Sigmoid colon (tissue), 7 donors: ENCODE data around the gene UST. TPM values are rescaled to one million over a fixed set of nuclear protein-coding genes. Genes with fewer than 3 reads are reported as not detected.

Source experiments
- DNase-seq: peaks from one replicate; pipeline ENCODE4 v3.0.0-alpha.2; 2019
- H3K27ac ChIP-seq, 4 donors: fragments of 200-600 bp; sonication (generic); one replicate each; pipeline ENCODE4 v1.5.1; 2016 to 2019; ENCODE audit warnings: mild to moderate bottlenecking in 1 of 4
- H3K27me3 ChIP-seq, 3 donors: fragments of 200-600 bp; sonication (generic); one replicate each; pipeline ENCODE4 v1.5.1; 2019; ENCODE audit warnings: mild to moderate bottlenecking in 1 of 3
- H3K36me3 ChIP-seq, 4 donors: fragments of 200-600 bp; sonication (generic); one replicate each; pipeline ENCODE4 v1.5.1; 2016 to 2019
- H3K4me1 ChIP-seq, 4 donors: fragments of 200-600 bp; sonication (generic); one replicate each; pipeline ENCODE4 v1.5.1; 2017 to 2019
- H3K4me3 ChIP-seq, 4 donors: fragments of 200-600 bp; sonication (generic); one replicate each; pipeline ENCODE4 v1.5.1; 2017 to 2019; ENCODE audit warnings: mild to moderate bottlenecking in 2 of 4, moderate library complexity in 1 of 4
- H3K9me3 ChIP-seq, 4 donors: fragments of 200-600 bp in 3 of 4; sonication (generic) in 3 of 4; one replicate each; pipeline versions ENCODE4 v1.5.1 to v1.6.1; 2013 to 2019
- EP300 ChIP-seq, 4 donors: sonication (generic); formaldehyde crosslinking; IDR thresholded peaks; one replicate each; pipeline ENCODE4 v1.6.1; 2017; ENCODE audit warnings: antibody characterized with exemption in 4 of 4
- POLR2A ChIP-seq, 2 donors: fragments of 450-650 bp; IDR thresholded peaks; one replicate each; pipeline ENCODE4 v1.6.1; 2016; ENCODE audit warnings: antibody characterized with exemption in 2 of 2, mild to moderate bottlenecking in 2 of 2, moderate library complexity in 2 of 2
- POLR2AphosphoS5 ChIP-seq, 4 donors: sonication (generic); formaldehyde crosslinking; IDR thresholded peaks; one replicate each; pipeline ENCODE4 v1.6.1; 2017; ENCODE audit warnings: antibody characterized with exemption in 4 of 4
- WGBS, 2 donors: extraction: QIAGEN DNeasy Blood & Tissue Kit; methylation state at CpG; one replicate each; pipeline ENCODE4 v1.1.7; 2013; 5-methylcytosine and 5-hydroxymethylcytosine counted together
- intact Hi-C: fragments of 100-400 bp; cut with DNase I; formaldehyde crosslinking; loops from one replicate; pipeline ENCODE4 v1.15.1; 2023
- polyA plus RNA-seq, 3 donors: library from polyadenylated mRNA; stranded (reverse); fragments of 200-250 nt; gene quantifications; one replicate each; pipeline ENCODE4 v1.2.3, GENCODE V29; 2013
- total RNA-seq, 4 donors: library from RNA; depleted of rRNA; stranded (reverse); fragments of >200 nt; gene quantifications; one replicate each; pipeline ENCODE4 v1.1.0, GENCODE V29; 2016
- TF ChIP-seq, protein P1 (sequence below), 4 experiments: fragments of 450-650 bp in 3 of 4; fragments of 200-600 bp in 1 of 4; IDR thresholded peaks; one replicate each; pipeline ENCODE4 v1.5.1; 2016 to 2019; ENCODE audit warnings: antibody characterized with exemption in 4 of 4, mild to moderate bottlenecking in 3 of 4, moderate library complexity in 2 of 4
- donor health status: healthy with polysubstance abuse.
- donor health status: Bipolar disorder and iron deficiency.
- donor health status: healthy.

Gene UST
- total and polyA plus RNA-seq, 7 donors: 0.46 to 35.2 (median 21.8) TPM

DNA sequence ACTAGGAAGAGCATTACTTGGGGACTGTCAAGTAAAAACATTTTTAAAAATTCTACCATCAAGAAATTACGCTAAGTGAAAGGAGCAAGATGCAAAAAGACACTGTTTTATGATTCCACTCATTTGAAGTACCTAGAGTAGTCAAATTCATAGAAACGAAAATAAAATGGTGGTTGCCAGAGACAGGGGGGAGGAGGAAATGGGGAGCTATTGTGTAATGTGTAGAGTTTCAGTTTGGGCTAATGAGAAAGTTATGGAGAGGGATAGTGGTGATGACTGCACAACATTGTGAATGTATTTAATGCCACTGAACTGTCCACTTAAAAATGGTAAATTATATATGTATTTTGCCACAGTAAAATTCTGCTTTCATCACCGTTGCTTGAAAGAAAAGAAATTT is 83.8 kb downstream of the UST start:
- Histone ChIP-seq H3K4me3 (no peak overlapping the region), H3K36me3 (no peaks in the 10 kb centered on the region), H3K4me1 (peaks cover 0 to 28% (median 13%) of the 10 kb centered on the region in 4 donors), H3K9me3 (no peaks in the 10 kb centered on the region), H3K27ac (no peak overlapping the region), H3K27me3 (no peaks in the 10 kb centered on the region)
- no peak for TF ChIP-seq EP300 (IDR thresholded peaks at IDR 0.05)
- DNase-seq: no peak
- WGBS, 2 donors: 76 to 79% methylated on average over 3 of the region's 3 CpGs
- intact Hi-C loops: no loop called here

DNA sequence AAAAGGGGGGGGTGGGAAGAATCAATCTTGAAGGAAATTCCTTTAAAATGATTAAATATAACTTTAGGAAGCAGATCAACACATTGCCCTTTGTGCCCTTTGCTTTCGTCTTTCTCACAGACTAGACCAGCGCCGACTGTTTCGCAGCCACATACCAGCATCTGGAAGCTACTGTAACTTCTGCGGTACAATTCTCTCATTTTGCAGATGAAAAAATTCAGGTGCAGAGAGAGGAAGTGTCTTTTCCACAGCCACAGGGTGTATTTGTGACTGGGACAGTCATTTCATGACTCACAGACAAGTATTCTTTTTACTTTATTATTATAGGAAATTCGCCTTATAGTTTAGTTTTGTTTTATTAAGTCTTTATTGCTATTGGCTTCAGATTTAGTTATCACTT is 84.2 kb downstream of the UST start:
- Histone ChIP-seq H3K4me3 (no peak overlapping the region), H3K9me3 (no peaks in the 10 kb centered on the region), H3K27ac (no peak overlapping the region), H3K27me3 (no peaks in the 10 kb centered on the region), H3K4me1 (peaks cover 0 to 32% (median 16%) of the 10 kb centered on the region in 4 donors), H3K36me3 (no peaks in the 10 kb centered on the region)
- TF ChIP-seq POLR2AphosphoS5 (IDR thresholded peaks at IDR 0.05): no peak
- TF ChIP-seq EP300 (IDR thresholded peaks at IDR 0.05): no peak
- no peak for DNase-seq
- WGBS, 2 donors: 72 to 87% methylated on average over 6 of the region's 6 CpGs
- intact Hi-C loops: no loop called here

DNA sequence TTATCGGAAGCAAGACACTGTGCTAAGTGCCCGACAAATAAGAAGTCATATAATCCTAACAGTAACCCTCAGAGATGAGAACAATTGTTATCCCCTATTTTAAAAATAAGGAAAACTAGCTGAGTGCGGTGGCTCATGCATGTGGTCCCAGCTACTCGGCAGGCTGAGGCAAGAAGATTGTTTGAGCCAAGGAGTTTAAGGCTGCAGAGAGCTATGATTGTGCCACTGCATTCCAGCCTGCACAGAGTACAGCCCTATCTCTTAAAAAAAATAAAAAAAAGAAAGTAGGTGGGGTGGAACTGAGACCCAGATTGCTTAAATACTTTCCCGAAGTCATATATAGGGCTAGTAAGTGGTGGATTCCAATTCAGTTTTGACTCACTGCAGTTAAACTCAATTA is 84.7 kb downstream of the UST start:
- H3K4me1 ChIP-seq: peaks cover 0 to 35% (median 18%) of the 10 kb centered on the region in 4 donors
- no peak overlapping the region for H3K27ac ChIP-seq
- no peaks in the 10 kb centered on the region for H3K36me3 ChIP-seq
- TF ChIP-seq, protein P1, sequence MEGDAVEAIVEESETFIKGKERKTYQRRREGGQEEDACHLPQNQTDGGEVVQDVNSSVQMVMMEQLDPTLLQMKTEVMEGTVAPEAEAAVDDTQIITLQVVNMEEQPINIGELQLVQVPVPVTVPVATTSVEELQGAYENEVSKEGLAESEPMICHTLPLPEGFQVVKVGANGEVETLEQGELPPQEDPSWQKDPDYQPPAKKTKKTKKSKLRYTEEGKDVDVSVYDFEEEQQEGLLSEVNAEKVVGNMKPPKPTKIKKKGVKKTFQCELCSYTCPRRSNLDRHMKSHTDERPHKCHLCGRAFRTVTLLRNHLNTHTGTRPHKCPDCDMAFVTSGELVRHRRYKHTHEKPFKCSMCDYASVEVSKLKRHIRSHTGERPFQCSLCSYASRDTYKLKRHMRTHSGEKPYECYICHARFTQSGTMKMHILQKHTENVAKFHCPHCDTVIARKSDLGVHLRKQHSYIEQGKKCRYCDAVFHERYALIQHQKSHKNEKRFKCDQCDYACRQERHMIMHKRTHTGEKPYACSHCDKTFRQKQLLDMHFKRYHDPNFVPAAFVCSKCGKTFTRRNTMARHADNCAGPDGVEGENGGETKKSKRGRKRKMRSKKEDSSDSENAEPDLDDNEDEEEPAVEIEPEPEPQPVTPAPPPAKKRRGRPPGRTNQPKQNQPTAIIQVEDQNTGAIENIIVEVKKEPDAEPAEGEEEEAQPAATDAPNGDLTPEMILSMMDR (IDR thresholded peaks at IDR 0.05): no peak
- no peak for TF ChIP-seq POLR2AphosphoS5 (IDR thresholded peaks at IDR 0.05)
- TF ChIP-seq POLR2A (IDR thresholded peaks at IDR 0.05): no peak
- no peak for TF ChIP-seq EP300 (IDR thresholded peaks at IDR 0.05)
- no peaks in the 10 kb centered on the region for H3K9me3 ChIP-seq
- 77 to 79% methylated on average over 5 of the region's 5 CpGs for WGBS, 2 donors
- H3K4me3 ChIP-seq: no peak overlapping the region
- no peaks in the 10 kb centered on the region for H3K27me3 ChIP-seq
- intact Hi-C loops: no loop called here
- no peak for DNase-seq

DNA sequence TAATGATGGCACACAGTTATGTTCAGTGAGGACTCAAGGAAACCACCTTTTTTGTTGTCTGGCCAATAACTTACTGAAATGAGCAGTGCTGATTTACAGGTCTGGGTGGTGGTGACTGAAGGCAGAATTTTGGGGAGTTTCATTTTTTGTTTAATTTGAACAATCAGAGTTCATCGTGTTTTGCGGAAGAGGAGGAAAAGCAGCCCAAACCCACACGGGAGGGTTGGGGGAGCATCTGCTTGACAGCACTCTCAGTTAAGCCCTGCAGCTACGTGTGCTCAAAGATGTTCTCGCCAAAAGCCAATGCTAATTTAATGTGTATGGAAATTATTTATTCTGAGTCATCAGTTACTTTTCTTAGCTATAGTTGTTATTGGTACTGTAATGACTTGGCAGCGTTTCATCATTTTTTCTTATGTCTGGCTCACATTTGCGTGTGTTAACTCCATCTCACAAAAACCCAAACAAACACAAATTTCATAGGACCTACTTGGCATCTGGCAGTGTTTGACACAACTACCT is 89.2 kb downstream of the UST start:
- Histone ChIP-seq H3K27me3 (no peaks in the 10 kb centered on the region), H3K27ac (no peak overlapping the region), H3K36me3 (no peaks in the 10 kb centered on the region), H3K4me1 (peaks cover 0 to 28% (median 20%) of the 10 kb centered on the region in 4 donors), H3K9me3 (no peaks in the 10 kb centered on the region), H3K4me3 (no peak overlapping the region)
- WGBS, 2 donors: 64 to 70% methylated on average over 7 of the region's 7 CpGs
- intact Hi-C loops: no loop called here
- no peak for TF ChIP-seq POLR2A (IDR thresholded peaks at IDR 0.05)
- no peak for TF ChIP-seq EP300 (IDR thresholded peaks at IDR 0.05)
- no peak for TF ChIP-seq POLR2AphosphoS5 (IDR thresholded peaks at IDR 0.05)
- TF ChIP-seq, protein P1 (IDR thresholded peaks at IDR 0.05): no peak
- no peak for DNase-seq

DNA sequence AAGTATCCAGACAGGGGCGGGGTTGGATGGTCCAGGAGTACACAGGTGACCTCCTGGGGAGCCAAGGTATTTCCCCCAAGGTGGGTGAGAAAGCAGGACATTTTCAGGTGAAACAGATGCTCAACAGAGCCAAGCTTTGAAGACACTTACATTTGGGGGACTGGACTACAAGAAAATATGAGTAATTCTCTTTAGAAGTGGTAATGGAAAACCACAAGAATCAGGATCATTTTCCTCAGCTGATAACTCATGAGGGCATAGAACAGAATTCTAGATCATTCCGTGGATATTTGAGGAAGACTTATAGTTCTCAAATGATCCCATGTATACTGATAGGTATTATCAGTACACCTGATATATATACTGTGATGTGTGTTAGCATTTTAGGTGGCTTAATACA is 89.9 kb downstream of the UST start:
- H3K36me3 ChIP-seq: no peaks in the 10 kb centered on the region
- 91 to 93% methylated on average over 2 of the region's 2 CpGs for WGBS, 2 donors
- TF ChIP-seq, protein P1 (IDR thresholded peaks at IDR 0.05): no peak
- TF ChIP-seq POLR2A (IDR thresholded peaks at IDR 0.05) (no peak), EP300 (IDR thresholded peaks at IDR 0.05) (no peak), POLR2AphosphoS5 (IDR thresholded peaks at IDR 0.05) (no peak)
- no peak for DNase-seq
- intact Hi-C loops: no loop called here
- no peak overlapping the region for H3K4me3 ChIP-seq
- H3K27me3 ChIP-seq: no peaks in the 10 kb centered on the region
- no peak overlapping the region for H3K27ac ChIP-seq
- peaks cover 0 to 21% (median 14%) of the 10 kb centered on the region in 4 donors for H3K4me1 ChIP-seq
- no peaks in the 10 kb centered on the region for H3K9me3 ChIP-seq

DNA sequence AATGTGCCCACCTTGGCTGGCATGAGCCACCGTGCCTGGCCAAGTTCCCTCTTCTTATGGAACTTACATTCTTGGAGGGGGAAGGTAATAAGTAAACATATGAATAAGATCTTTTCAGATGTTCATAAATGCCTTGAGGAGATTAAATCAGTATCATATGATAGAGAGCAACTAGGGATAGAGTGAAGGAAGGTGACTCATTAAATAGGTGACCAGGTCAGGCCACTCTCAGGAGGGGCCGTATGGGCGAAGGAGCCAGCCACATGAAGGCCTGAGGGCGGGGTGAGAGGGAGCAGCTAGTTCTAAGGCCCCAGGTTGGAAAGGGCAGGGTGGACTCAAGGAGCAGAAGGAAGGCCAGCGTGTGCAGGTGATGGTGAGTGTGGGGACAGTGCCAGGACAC is 91.1 kb downstream of the UST start:
- WGBS, 2 donors: 88 to 93% methylated on average over 5 of the region's 5 CpGs
- DNase-seq: no peak
- H3K4me3 ChIP-seq: no peak overlapping the region
- TF ChIP-seq, protein P1 (IDR thresholded peaks at IDR 0.05): no peak
- no peak for TF ChIP-seq POLR2AphosphoS5 (IDR thresholded peaks at IDR 0.05)
- TF ChIP-seq POLR2A (IDR thresholded peaks at IDR 0.05): no peak
- no peak for TF ChIP-seq EP300 (IDR thresholded peaks at IDR 0.05)
- peaks cover 0 to 20% (median 14%) of the 10 kb centered on the region in 4 donors for H3K4me1 ChIP-seq
- H3K27me3 ChIP-seq: no peaks in the 10 kb centered on the region
- no peaks in the 10 kb centered on the region for H3K9me3 ChIP-seq
- no peak overlapping the region for H3K27ac ChIP-seq
- H3K36me3 ChIP-seq: no peaks in the 10 kb centered on the region
- intact Hi-C loops: no loop called here
